GM12891 (cell line): ENCODE data around the gene MYO1H.

ENCODE experiments used
- PAX5 ChIP-seq: IDR thresholded peaks from 2 replicates; pipeline ENCODE4 v1.6.1; 2011; ENCODE audit warnings: low read length, moderate library complexity, mild to moderate bottlenecking; ENCODE audit not compliant: insufficient read depth, severe bottlenecking
- POLR2A ChIP-seq: IDR thresholded peaks from 2 replicates; pipeline ENCODE4 v1.6.1; 2011; ENCODE audit warnings: low read depth, low read length, control low read depth
- POLR2AphosphoS5 ChIP-seq: IDR thresholded peaks from 2 replicates; pipeline ENCODE4 v1.6.1; 2011; ENCODE audit warnings: low read depth, low read length, control low read depth
- POU2F2 ChIP-seq: IDR thresholded peaks from 2 replicates; pipeline ENCODE4 v1.6.1; 2011; ENCODE audit warnings: low read depth, mild to moderate bottlenecking, control low read depth, low read length, moderate library complexity
- SPI1 ChIP-seq: IDR thresholded peaks from 2 replicates; pipeline ENCODE4 v1.6.1; 2011; ENCODE audit warnings: low read depth, low read length, control low read depth
- TAF1 ChIP-seq: IDR thresholded peaks from 2 replicates; pipeline ENCODE4 v1.6.1; 2011; ENCODE audit warnings: low read depth, low read length, control low read depth

DNA sequence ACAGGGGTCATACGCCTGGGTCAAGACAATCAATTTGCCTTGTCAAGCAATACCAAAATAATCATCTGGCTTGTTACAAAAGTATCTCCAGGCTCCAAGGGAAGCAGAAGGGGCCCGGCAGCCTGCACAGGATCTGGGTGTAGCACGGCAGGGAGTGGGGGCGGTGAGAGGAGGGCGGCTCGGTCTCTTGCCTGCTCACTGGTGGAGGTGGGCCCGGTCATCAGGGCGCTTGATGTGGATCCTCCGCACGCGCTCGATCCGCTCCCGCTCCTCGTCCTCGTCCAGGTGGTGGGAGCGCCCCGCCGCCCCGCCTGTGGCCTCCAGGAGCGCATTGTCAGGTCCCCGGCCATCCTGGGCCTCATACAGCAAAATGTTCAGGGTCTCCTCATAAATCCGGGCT lies 103.7 kb downstream of the MYO1H start:
- no peak for TF ChIP-seq POLR2AphosphoS5
- no peak for TF ChIP-seq TAF1
- TF ChIP-seq POLR2A = no peak
- TF ChIP-seq SPI1 = no peak
- TF ChIP-seq PAX5 = no peak
- TF ChIP-seq POU2F2 = no peak
